ENCODE results near the gene PPM1H.

PPM1H gene

DNA sequence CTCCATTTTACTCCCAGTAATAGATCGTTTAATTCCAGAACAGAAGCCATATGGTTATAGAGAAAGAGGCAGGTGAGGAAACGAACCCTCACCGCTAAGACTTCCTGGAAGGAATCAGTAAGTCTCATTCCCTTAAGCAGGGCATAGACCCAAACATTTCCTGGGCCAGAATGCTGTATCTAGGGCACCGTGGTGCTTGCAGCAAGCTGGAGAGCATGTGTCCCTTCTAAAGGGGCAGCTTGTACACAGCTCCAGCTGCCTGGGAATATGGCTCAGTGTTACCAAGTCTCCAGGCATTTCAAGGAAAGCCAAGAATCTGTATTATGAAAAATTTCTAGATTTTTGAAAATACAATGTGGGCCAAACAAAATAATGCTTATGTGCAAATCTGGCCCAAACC, 73.4 kb downstream of the PPM1H start:
- Histone ChIP-seq H3K36me3 (no peaks in the 10 kb centered on the region), H4K20me1 (no peaks in the 10 kb centered on the region), H3K9ac (no peak overlapping the region), H3K9me3 (replicated peaks in 1 of 11) (no peaks in the 10 kb centered on the region), H3K27me3 (no peaks in the 10 kb centered on the region), H3K27ac (no peak overlapping the region), H3K4me1 (peaks cover 14 to 28% (median 22%) of the 10 kb centered on the region in 10 experiments; a peak in 18 of 20 replicates), H3K4me3 (no peak overlapping the region), H3K4me2 (no peak overlapping the region)
- TF ChIP-seq Cebpa-rat (IDR thresholded peaks at IDR 0.05): no peak

DNA sequence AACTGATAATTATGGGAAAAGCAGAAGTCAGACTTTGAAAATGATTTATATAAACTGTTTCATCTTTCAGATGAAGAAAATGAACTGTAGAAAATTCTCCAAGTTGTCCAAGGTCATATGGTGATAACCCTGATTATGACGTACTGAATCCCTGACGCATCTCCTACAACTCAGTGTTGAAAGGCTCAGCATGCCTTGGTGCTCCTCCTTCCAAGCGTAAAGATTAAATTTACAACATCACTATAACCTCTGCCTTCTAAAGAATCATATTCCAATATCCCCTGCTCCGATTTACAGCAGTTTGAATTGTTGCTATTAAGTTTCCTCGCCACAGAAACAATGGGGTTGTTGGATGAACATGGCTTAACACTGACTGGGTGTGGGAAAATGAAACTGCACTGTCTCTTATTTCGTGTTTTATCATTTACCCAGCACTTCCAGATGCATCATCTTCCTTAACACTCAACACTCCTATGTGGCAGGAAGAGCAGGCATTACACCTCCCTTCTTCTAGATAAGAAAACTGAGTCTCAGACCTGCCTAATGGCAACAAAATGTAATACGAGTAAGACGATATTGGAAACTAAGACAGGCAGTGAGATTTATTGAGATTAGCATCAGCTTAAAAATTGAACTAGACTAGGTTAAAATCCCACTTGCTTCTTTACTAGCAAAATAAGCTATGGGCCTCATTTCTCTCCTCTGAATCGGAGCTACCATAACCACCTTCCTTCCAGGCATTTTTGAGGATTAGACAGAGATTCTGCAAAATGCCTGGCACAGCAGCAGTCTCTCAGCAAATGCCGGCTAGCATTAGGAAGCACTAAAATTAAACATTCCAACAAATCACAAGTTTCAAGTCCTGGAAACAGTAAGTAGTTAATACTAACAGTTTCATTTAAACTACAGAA, 74.2 kb downstream of the PPM1H start:
- Histone ChIP-seq H4K20me1 (no peaks in the 10 kb centered on the region), H3K9me3 (replicated peaks in 1 of 11) (no peaks in the 10 kb centered on the region), H3K4me1 (peaks cover 14 to 24% (median 21%) of the 10 kb centered on the region in 10 experiments; a peak in 18 of 20 replicates), H3K27ac (no peak overlapping the region), H3K9ac (no peak overlapping the region), H3K4me2 (no peak overlapping the region), H3K4me3 (no peak overlapping the region), H3K36me3 (no peaks in the 10 kb centered on the region), H3K27me3 (no peaks in the 10 kb centered on the region)
- TF ChIP-seq Cebpa-rat (IDR thresholded peaks at IDR 0.05): no peak

- Histone ChIP-seq H3K27me3 (no peaks in the 10 kb centered on the region), H3K9ac (no peak overlapping the region), H3K9me3 (replicated peaks in 1 of 11) (no peaks in the 10 kb centered on the region), H3K4me2 (peak overlapping the region in 10 of 11 experiments; percentile 20 to 43 (median 28); a peak in 17 of 22 replicates), H3K4me1 (peaks cover 14 to 24% (median 21%) of the 10 kb centered on the region in 10 experiments; a peak in 18 of 20 replicates), H3K27ac (peak overlapping the region in 3 of 11 experiments; percentile 15 to 37 (median 35); a peak in 3 of 22 replicates), H3K36me3 (no peaks in the 10 kb centered on the region), H4K20me1 (no peaks in the 10 kb centered on the region), H3K4me3 (no peak overlapping the region)
- TF ChIP-seq Cebpa-rat (IDR thresholded peaks at IDR 0.05): no peak
Measured at GRCh38 chr12:62860020-62860419, 74.9 kb downstream of the PPM1H start.

DNA sequence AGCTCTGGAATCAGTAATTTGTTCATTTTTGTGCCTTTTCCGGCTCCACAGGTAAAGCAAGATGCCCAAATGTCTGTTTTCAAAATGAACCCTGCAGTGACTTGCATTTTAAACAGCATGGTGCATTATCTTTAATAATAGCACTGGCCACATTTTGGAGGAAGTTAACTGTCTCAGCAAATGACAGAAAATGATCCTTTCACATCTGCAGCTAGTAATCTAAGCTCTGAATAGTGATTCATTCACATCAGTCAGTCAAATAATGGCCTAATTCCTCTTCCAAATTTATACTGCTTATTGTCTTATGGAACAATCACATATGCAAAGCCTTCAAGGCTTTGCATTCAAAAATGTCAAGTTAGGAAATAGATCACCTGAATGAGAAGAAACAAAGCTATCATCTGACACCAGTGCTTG, 75.6 kb downstream of the PPM1H start:
- H3K27ac ChIP-seq: peak overlapping the region in 4 of 11 experiments; percentile 15 to 45 (median 30); a peak in 9 of 22 replicates
- no peak overlapping the region for H3K4me3 ChIP-seq
- peaks cover 14 to 24% (median 21%) of the 10 kb centered on the region in 10 experiments; a peak in 18 of 20 replicates for H3K4me1 ChIP-seq

GRCh38 chr12:62856454-62856853, 78.5 kb downstream of the PPM1H start:
- Histone ChIP-seq H4K20me1 (no peaks in the 10 kb centered on the region), H3K36me3 (no peaks in the 10 kb centered on the region), H3K27ac (no peak overlapping the region), H3K9me3 (replicated peaks in 1 of 11) (no peaks in the 10 kb centered on the region), H3K27me3 (no peaks in the 10 kb centered on the region), H3K4me1 (peaks cover 14 to 24% (median 21%) of the 10 kb centered on the region in 10 experiments; a peak in 18 of 20 replicates), H3K4me3 (no peak overlapping the region), H3K4me2 (no peak overlapping the region), H3K9ac (no peak overlapping the region)
- TF ChIP-seq Cebpa-rat (IDR thresholded peaks at IDR 0.05): no peak

More for the DNA sequence above, 75.6 kb downstream of the PPM1H start:
- Histone ChIP-seq H3K9me3 (replicated peaks in 1 of 11) (no peaks in the 10 kb centered on the region), H3K36me3 (no peaks in the 10 kb centered on the region), H4K20me1 (no peaks in the 10 kb centered on the region), H3K27me3 (no peaks in the 10 kb centered on the region), H3K4me2 (peak overlapping the region; percentile 20 to 48 (median 29); a peak in 21 of 22 replicates), H3K9ac (no peak overlapping the region)
- no peak for TF ChIP-seq Cebpa-rat (IDR thresholded peaks at IDR 0.05)

DNA sequence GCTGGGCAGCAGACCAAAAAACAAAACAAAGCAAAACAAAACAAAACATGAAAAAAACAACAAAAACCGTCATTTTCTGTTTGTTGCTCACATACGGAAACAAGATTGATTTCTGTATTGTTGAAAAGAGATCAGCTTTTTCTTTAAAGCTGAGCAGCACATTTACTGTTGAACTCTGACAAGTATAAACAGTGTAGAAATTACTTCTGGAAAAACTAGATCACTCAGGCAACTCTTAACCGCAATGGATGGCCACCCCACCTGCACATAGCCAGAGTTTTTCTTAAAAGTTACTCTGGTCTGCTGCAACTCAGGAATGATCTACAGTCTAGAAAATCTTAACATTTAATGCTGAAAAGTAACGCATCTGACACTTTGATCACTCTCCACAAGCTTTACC, 80.9 kb downstream of the PPM1H start:
- no peak overlapping the region for H3K27ac ChIP-seq
- H3K9ac ChIP-seq: no peak overlapping the region
- no peak overlapping the region for H3K4me3 ChIP-seq
- no peaks in the 10 kb centered on the region for H3K9me3 ChIP-seq (replicated peaks in 1 of 11)
- no peak overlapping the region for H3K4me2 ChIP-seq
- H4K20me1 ChIP-seq: no peaks in the 10 kb centered on the region
- H3K4me1 ChIP-seq: peaks cover 3 to 12% (median 10%) of the 10 kb centered on the region in 10 experiments; a peak in 18 of 20 replicates
- no peaks in the 10 kb centered on the region for H3K36me3 ChIP-seq
- no peaks in the 10 kb centered on the region for H3K27me3 ChIP-seq
- TF ChIP-seq Cebpa-rat (IDR thresholded peaks at IDR 0.05): no peak

DNA sequence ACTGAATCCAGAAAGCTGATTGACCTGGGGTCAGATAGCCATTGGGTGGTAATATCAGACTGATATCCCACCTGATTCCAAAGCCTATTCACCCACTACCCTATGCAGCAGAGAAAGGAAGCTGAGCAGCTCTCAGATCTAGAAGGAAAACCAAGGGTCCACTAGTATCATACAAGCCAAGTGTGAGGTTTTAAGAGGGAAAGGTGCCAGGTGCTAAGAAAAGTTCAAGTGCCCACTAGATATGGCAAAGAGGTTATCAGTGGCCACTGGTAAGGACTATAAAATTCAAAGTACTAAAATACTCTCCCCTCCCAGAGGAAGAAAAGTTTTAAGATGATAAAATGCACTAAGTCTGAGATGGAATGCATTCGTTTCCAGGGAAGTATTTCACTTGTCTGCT, 85.6 kb downstream of the PPM1H start:
- H3K27me3 ChIP-seq: no peaks in the 10 kb centered on the region
- no peaks in the 10 kb centered on the region for H4K20me1 ChIP-seq
- H3K4me1 ChIP-seq: peaks cover 0 to 21% (median 0%) of the 10 kb centered on the region in 10 experiments; a peak in 5 of 20 replicates
- H3K27ac ChIP-seq: no peak overlapping the region
- TF ChIP-seq Cebpa-rat (IDR thresholded peaks at IDR 0.05): no peak
- H3K36me3 ChIP-seq: no peaks in the 10 kb centered on the region
- no peaks in the 10 kb centered on the region for H3K9me3 ChIP-seq (replicated peaks in 1 of 11)
- no peak overlapping the region for H3K4me2 ChIP-seq
- H3K9ac ChIP-seq: no peak overlapping the region
- H3K4me3 ChIP-seq: no peak overlapping the region

- Histone ChIP-seq H3K36me3 (no peaks in the 10 kb centered on the region), H3K4me1 (peaks cover 0 to 27% (median 0%) of the 10 kb centered on the region in 10 experiments; a peak in 5 of 20 replicates), H3K4me3 (no peak overlapping the region), H3K27ac (no peak overlapping the region), H3K27me3 (no peaks in the 10 kb centered on the region), H4K20me1 (no peaks in the 10 kb centered on the region), H3K4me2 (peak overlapping the region in 2 of 11 experiments; percentile 42 to 63; a peak in 3 of 22 replicates), H3K9ac (no peak overlapping the region), H3K9me3 (replicated peaks in 1 of 11) (no peaks in the 10 kb centered on the region)
- TF ChIP-seq Cebpa-rat (IDR thresholded peaks at IDR 0.05): no peak
Measured at GRCh38 chr12:62848418-62848817, 86.5 kb downstream of the PPM1H start.

GRCh38 chr12:62847709-62848108, 87.2 kb downstream of the PPM1H start:
- no peak for TF ChIP-seq Cebpa-rat (IDR thresholded peaks at IDR 0.05)
- H3K27me3 ChIP-seq: no peaks in the 10 kb centered on the region
- no peaks in the 10 kb centered on the region for H3K9me3 ChIP-seq (replicated peaks in 1 of 11)
- no peak overlapping the region for H3K27ac ChIP-seq
- H3K4me3 ChIP-seq: no peak overlapping the region
- H4K20me1 ChIP-seq: no peaks in the 10 kb centered on the region
- H3K36me3 ChIP-seq: no peaks in the 10 kb centered on the region
- H3K4me2 ChIP-seq: no peak overlapping the region
- H3K9ac ChIP-seq: no peak overlapping the region
- peaks cover 0 to 30% (median 0%) of the 10 kb centered on the region in 10 experiments; a peak in 6 of 20 replicates for H3K4me1 ChIP-seq

Data from BLaER1 treated with 17β-estradiol and CSF1 and Interleukin-3, amounts not matched to agents 10 nM and 100 nM (cell line).